ENCODE data around the gene SORCS2. TPM values are rescaled to one million over a fixed set of nuclear protein-coding genes. Genes with fewer than 3 reads are reported as not detected.

Gene SORCS2
- total RNA-seq, 4 donors from 2014 or later = 0.48 to 1.8 (median 0.68) TPM; not detected in 1

DNA sequence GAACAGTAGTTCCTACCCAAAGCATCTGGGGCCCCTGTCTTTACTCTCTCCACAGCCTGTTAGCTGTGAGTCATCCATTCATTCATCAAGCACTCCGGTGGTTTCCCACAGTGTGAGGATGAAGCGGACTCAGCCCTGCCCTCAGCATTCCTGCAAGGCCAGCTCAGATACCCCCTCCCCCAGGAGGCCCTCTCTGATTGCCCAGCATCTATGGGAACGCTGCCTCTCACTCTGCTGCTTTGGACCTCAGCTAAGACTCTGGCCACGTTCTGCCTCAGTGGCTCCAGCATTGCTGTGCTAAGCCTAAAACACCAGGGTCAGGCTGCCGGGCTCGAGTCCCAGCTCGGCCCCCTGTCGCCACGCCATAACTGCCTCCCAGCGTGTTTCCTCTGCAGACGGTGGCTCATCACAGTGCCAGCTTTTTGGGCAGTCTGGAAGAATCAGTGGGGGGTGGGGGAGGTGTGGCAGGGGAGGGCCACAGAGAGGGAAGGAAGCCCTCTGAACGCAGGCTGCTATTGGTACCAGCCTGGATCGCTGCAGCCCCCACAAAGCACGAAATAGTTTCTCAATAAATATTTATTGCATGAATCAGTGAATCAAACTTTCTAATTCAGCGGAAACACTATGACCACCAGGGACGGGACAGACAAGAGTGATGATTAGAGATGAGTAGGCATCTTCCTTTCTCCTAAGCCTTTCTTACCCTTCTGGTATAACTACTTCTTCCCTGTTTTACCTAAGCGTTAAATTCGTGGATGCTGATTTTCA is 74.4 kb downstream of the SORCS2 start:
- H3K9me3 ChIP-seq = no peaks in the 10 kb centered on the region
- no peaks in the 10 kb centered on the region for H3K27me3 ChIP-seq
- TF ChIP-seq, protein P1, sequence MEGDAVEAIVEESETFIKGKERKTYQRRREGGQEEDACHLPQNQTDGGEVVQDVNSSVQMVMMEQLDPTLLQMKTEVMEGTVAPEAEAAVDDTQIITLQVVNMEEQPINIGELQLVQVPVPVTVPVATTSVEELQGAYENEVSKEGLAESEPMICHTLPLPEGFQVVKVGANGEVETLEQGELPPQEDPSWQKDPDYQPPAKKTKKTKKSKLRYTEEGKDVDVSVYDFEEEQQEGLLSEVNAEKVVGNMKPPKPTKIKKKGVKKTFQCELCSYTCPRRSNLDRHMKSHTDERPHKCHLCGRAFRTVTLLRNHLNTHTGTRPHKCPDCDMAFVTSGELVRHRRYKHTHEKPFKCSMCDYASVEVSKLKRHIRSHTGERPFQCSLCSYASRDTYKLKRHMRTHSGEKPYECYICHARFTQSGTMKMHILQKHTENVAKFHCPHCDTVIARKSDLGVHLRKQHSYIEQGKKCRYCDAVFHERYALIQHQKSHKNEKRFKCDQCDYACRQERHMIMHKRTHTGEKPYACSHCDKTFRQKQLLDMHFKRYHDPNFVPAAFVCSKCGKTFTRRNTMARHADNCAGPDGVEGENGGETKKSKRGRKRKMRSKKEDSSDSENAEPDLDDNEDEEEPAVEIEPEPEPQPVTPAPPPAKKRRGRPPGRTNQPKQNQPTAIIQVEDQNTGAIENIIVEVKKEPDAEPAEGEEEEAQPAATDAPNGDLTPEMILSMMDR (IDR thresholded peaks at IDR 0.05) = no peak
- no peak for TF ChIP-seq EP300 (IDR thresholded peaks at IDR 0.05; ENCODE audit: low read depth)
- no peak for TF ChIP-seq POLR2A (IDR thresholded peaks at IDR 0.05)
- no peak for TF ChIP-seq POLR2AphosphoS5 (IDR thresholded peaks at IDR 0.05)
- no peak overlapping the region for H3K27ac ChIP-seq
- intact Hi-C loops (cut with DNase I; ENCODE audit: low total_unique reads) = no loop called here
- H3K4me1 ChIP-seq = no peaks in the 10 kb centered on the region
- DNase-seq = no peak
- H3K4me3 ChIP-seq = no peak overlapping the region
- in situ Hi-C loops (cut with MboI; ENCODE audit: low pct_ligation_motif_present in 1 of 4, low pct_unique_long_range_greater_than_20kb in 1 of 4, low sequenced_read_pairs in 3 of 4) = no loop called here
- no peaks in the 10 kb centered on the region for H3K36me3 ChIP-seq
- 75% methylated on average over 5 to 18 of the region's 18 CpGs for WGBS, 2 donors (ENCODE audit: low coverage in 1 of 2)

DNA sequence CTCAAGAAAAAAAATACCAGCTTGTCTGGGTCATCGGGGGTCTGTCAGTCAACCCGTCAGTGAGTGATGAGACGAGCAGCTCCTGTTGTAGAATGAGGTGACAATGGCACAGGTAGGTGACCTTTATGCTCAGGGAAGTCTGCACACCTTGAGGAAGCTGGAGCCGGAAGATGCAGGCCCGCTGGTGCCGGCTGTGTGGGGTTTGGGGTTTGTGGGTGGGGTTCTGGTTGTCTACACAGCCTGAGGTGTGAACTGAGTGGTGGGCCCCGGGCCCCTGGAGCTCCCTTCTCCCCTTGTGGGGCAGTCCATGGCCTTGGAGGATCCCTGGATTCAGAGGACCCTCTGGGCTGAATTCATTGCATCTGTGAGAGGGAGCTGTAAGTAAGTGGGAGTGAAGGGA is 75.5 kb downstream of the SORCS2 start:
- WGBS, 2 donors (ENCODE audit: low coverage in 1 of 2) = 57% methylated on average over 4 of the region's 7 CpGs; no CpG with 5 or more reads in 1 of the 2 donors
- intact Hi-C loops (cut with DNase I; ENCODE audit: low total_unique reads) = no loop called here
- Histone ChIP-seq H3K9me3 (no peaks in the 10 kb centered on the region), H3K27ac (no peak overlapping the region), H3K4me1 (no peaks in the 10 kb centered on the region), H3K36me3 (no peaks in the 10 kb centered on the region), H3K4me3 (no peak overlapping the region), H3K27me3 (no peaks in the 10 kb centered on the region)
- in situ Hi-C loops (cut with MboI; ENCODE audit: low pct_ligation_motif_present in 1 of 4, low pct_unique_long_range_greater_than_20kb in 1 of 4, low sequenced_read_pairs in 3 of 4) = no loop called here
- no peak for DNase-seq
- TF ChIP-seq POLR2AphosphoS5 (IDR thresholded peaks at IDR 0.05) (no peak), POLR2A (IDR thresholded peaks at IDR 0.05) (no peak), EP300 (IDR thresholded peaks at IDR 0.05; ENCODE audit: low read depth) (no peak)
- TF ChIP-seq, protein P1 (IDR thresholded peaks at IDR 0.05) = no peak

GRCh38 chr4:7268941-7269340 is 76.6 kb downstream of the SORCS2 start:
- WGBS, 2 donors (ENCODE audit: low coverage in 1 of 2) = 92% methylated on average over 10 of the region's 10 CpGs; no CpG with 5 or more reads in 1 of the 2 donors
- H3K4me3 ChIP-seq = no peak overlapping the region
- no peak for DNase-seq
- H3K27ac ChIP-seq = no peak overlapping the region
- no peaks in the 10 kb centered on the region for H3K36me3 ChIP-seq
- TF ChIP-seq POLR2A (IDR thresholded peaks at IDR 0.05) (no peak), EP300 (IDR thresholded peaks at IDR 0.05; ENCODE audit: low read depth) (no peak), POLR2AphosphoS5 (IDR thresholded peaks at IDR 0.05) (no peak)
- TF ChIP-seq, protein P1 (IDR thresholded peaks at IDR 0.05) = no peak
- H3K9me3 ChIP-seq = no peaks in the 10 kb centered on the region
- no peaks in the 10 kb centered on the region for H3K4me1 ChIP-seq
- intact Hi-C loops (cut with DNase I; ENCODE audit: low total_unique reads) (no loop called here), in situ Hi-C loops (cut with MboI; ENCODE audit: low pct_ligation_motif_present in 1 of 4, low pct_unique_long_range_greater_than_20kb in 1 of 4, low sequenced_read_pairs in 3 of 4) (no loop called here)
- H3K27me3 ChIP-seq = no peaks in the 10 kb centered on the region

GRCh38 chr4:7270121-7270520 is 77.8 kb downstream of the SORCS2 start:
- no peaks in the 10 kb centered on the region for H3K9me3 ChIP-seq
- H3K36me3 ChIP-seq = no peaks in the 10 kb centered on the region
- 95% methylated on average over 17 of the region's 17 CpGs; no CpG with 5 or more reads in 1 of the 2 donors for WGBS, 2 donors (ENCODE audit: low coverage in 1 of 2)
- TF ChIP-seq EP300 (IDR thresholded peaks at IDR 0.05; ENCODE audit: low read depth) = no peak
- no peak for TF ChIP-seq POLR2A (IDR thresholded peaks at IDR 0.05)
- no peak for TF ChIP-seq POLR2AphosphoS5 (IDR thresholded peaks at IDR 0.05)
- TF ChIP-seq, protein P1 (IDR thresholded peaks at IDR 0.05) = no peak
- no peak overlapping the region for H3K4me3 ChIP-seq
- intact Hi-C loops (cut with DNase I; ENCODE audit: low total_unique reads) (no loop called here), in situ Hi-C loops (cut with MboI; ENCODE audit: low pct_ligation_motif_present in 1 of 4, low pct_unique_long_range_greater_than_20kb in 1 of 4, low sequenced_read_pairs in 3 of 4) (no loop called here)
- no peaks in the 10 kb centered on the region for H3K4me1 ChIP-seq
- DNase-seq = no peak
- no peak overlapping the region for H3K27ac ChIP-seq
- no peaks in the 10 kb centered on the region for H3K27me3 ChIP-seq
